ENCODE results near the gene AP5S1. TPM values are rescaled to one million over a fixed set of nuclear protein-coding genes. Genes with fewer than 3 reads are reported as not detected.

AP5S1 gene
- total and polyA plus RNA-seq, 2 of the 13 experiments (the other 11 are each of a cell fraction or from before 2014, with no cell fraction given) = 7.9 to 23.2 TPM

DNA sequence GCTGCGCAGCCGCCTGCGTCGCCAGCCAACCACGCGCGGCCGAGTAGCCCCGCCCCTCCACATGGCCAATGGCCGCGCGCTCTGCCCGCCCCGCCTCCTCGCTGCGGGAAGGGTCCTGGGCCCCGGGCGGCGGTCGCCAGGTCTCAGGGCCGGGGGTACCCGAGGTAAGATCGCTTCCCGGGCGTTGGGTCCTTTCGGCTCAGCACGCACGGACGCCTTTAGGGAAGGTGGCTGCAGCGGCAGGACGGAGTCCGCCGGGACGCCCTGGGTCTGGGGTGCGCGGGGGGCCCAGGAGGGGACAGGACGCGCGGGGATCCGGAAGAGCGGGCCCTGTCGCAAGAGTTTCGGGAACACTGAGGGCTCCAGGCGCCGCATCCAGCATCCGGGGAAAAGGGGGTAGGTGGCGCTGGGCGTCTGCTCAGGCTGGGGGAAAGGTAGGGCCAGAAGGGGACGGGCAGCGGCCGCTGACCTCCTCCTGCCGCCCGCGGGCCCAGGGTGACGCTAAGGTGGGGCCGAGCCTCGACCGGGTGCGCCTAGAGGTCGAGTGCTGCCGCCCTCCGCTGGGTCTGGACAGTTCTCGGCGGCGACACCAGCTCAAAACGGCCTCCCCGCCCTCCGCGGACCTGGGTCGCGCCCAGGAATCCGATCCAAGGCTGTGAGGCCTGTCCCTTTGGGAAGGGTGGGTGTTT is 26.5 kb downstream of the AP5S1 start, which contains the start of gene MAVS (continued):
- TF ChIP-seq, protein P1, sequence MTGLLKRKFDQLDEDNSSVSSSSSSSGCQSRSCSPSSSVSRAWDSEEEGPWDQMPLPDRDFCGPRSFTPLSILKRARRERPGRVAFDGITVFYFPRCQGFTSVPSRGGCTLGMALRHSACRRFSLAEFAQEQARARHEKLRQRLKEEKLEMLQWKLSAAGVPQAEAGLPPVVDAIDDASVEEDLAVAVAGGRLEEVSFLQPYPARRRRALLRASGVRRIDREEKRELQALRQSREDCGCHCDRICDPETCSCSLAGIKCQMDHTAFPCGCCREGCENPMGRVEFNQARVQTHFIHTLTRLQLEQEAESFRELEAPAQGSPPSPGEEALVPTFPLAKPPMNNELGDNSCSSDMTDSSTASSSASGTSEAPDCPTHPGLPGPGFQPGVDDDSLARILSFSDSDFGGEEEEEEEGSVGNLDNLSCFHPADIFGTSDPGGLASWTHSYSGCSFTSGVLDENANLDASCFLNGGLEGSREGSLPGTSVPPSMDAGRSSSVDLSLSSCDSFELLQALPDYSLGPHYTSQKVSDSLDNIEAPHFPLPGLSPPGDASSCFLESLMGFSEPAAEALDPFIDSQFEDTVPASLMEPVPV (CRISPR knock-in tag; IDR thresholded peaks at IDR 0.05) = peak; percentile 95
- TF ChIP-seq ZNF7 (CRISPR knock-in tag; IDR thresholded peaks at IDR 0.05) = no peak
- TF ChIP-seq NRL (CRISPR knock-in tag; IDR thresholded peaks at IDR 0.05; ENCODE audit: borderline replicate concordance) = peak; percentile 83; the same call in 1 of the 2 replicates
- TF ChIP-seq SNAPC2 (CRISPR knock-in tag; IDR thresholded peaks at IDR 0.05) = no peak
- TF ChIP-seq SRSF9 (IDR thresholded peaks at IDR 0.05; ENCODE audit: borderline replicate concordance, insufficient read depth, low read depth, low read length, poor library complexity, severe bottlenecking) = no peak
- no peak for TF ChIP-seq ZC3H4 (CRISPR knock-in tag; IDR thresholded peaks at IDR 0.05; ENCODE audit: borderline replicate concordance)
- no peak for TF ChIP-seq FOXJ3 (CRISPR knock-in tag; IDR thresholded peaks at IDR 0.05; ENCODE audit: borderline replicate concordance)
- no peak for TF ChIP-seq SMAD9 (CRISPR knock-in tag; IDR thresholded peaks at IDR 0.05)
- peak; percentile 96; the same call in 1 of the 2 replicates for TF ChIP-seq ZNF761 (CRISPR knock-in tag; conservative IDR thresholded peaks at IDR 0.05)
- no peak for TF ChIP-seq MED13 (CRISPR knock-in tag; IDR thresholded peaks at IDR 0.05)
- no peak for TF ChIP-seq ZNF576 (CRISPR knock-in tag; IDR thresholded peaks at IDR 0.05)
- TF ChIP-seq SOX5 (CRISPR knock-in tag; IDR thresholded peaks at IDR 0.05; ENCODE audit: borderline replicate concordance) = 0 out of 2 replicates have a peak, but pooled peaks have one; percentile 4
- peak; percentile 98 for TF ChIP-seq ZNF235 (CRISPR knock-in tag; IDR thresholded peaks at IDR 0.05; ENCODE audit: borderline replicate concordance)
- TF ChIP-seq ZBTB4 (CRISPR knock-in tag; IDR thresholded peaks at IDR 0.05; ENCODE audit: borderline replicate concordance) = no peak
- TF ChIP-seq ATF7-NPFF (CRISPR knock-in tag; IDR thresholded peaks at IDR 0.05; ENCODE audit: low read depth) = peak; percentile 97
- TF ChIP-seq, protein P2, sequence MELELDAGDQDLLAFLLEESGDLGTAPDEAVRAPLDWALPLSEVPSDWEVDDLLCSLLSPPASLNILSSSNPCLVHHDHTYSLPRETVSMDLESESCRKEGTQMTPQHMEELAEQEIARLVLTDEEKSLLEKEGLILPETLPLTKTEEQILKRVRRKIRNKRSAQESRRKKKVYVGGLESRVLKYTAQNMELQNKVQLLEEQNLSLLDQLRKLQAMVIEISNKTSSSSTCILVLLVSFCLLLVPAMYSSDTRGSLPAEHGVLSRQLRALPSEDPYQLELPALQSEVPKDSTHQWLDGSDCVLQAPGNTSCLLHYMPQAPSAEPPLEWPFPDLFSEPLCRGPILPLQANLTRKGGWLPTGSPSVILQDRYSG (CRISPR knock-in tag; IDR thresholded peaks at IDR 0.05) = 0 out of 2 replicates have a peak, but pooled peaks have one; percentile 27
- TF ChIP-seq KAT8 (CRISPR knock-in tag; IDR thresholded peaks at IDR 0.05) = peak; percentile 91
- peak; percentile 93 for TF ChIP-seq HDAC1 (CRISPR knock-in tag; IDR thresholded peaks at IDR 0.05)
- no peak for TF ChIP-seq STAT5B (CRISPR knock-in tag; IDR thresholded peaks at IDR 0.05)
- no peak for TF ChIP-seq ATF1 (CRISPR knock-in tag; IDR thresholded peaks at IDR 0.05)
- TF ChIP-seq, protein P3, sequence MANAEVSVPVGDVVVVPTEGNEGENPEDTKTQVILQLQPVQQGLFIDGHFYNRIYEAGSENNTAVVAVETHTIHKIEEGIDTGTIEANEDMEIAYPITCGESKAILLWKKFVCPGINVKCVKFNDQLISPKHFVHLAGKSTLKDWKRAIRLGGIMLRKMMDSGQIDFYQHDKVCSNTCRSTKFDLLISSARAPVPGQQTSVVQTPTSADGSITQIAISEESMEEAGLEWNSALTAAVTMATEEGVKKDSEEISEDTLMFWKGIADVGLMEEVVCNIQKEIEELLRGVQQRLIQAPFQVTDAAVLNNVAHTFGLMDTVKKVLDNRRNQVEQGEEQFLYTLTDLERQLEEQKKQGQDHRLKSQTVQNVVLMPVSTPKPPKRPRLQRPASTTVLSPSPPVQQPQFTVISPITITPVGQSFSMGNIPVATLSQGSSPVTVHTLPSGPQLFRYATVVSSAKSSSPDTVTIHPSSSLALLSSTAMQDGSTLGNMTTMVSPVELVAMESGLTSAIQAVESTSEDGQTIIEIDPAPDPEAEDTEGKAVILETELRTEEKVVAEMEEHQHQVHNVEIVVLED (CRISPR knock-in tag; IDR thresholded peaks at IDR 0.05; ENCODE audit: borderline replicate concordance) = peak; percentile 64; the same call in 1 of the 2 replicates
- peak; percentile 54 for TF ChIP-seq GATAD2A (CRISPR knock-in tag; IDR thresholded peaks at IDR 0.05)
- TF ChIP-seq ZNF557 (CRISPR knock-in tag; IDR thresholded peaks at IDR 0.05) = peak; percentile 50; the same call in 1 of the 2 replicates

Data from HepG2 (cell line).